Measurements from ENCODE around the gene DHRS2.
"Not testable (repeated sequence)": the region's sequence is repeated elsewhere in the genome, so short reads cannot be mapped to it uniquely, and the experiment has no call there.

DHRS2 gene

GRCh38 chr14:23648764-23649460 lies 12.7 kb downstream of the DHRS2 start:
- DNase-seq (ENCODE audit: low read depth) = no peak

- no peak for DNase-seq (ENCODE audit: low read depth)
Observed at GRCh38 chr14:23650506-23650905, 14.3 kb downstream of the DHRS2 start.

- no peak for DNase-seq (ENCODE audit: low read depth)
Observed at GRCh38 chr14:23653051-23653450, 16.9 kb downstream of the DHRS2 start.

- DNase-seq (ENCODE audit: low read depth) = no peak
Observed at GRCh38 chr14:23654231-23654630, 18.1 kb downstream of the DHRS2 start.

- DNase-seq (ENCODE audit: low read depth) = no peak
Observed at GRCh38 chr14:23657959-23658470, 21.9 kb downstream of the DHRS2 start.

- DNase-seq (ENCODE audit: low read depth) = no peak
Observed at GRCh38 chr14:23660290-23661226, 24.4 kb downstream of the DHRS2 start.

- DNase-seq (ENCODE audit: low read depth) = no peak
Observed at GRCh38 chr14:23661542-23661941, 25.4 kb downstream of the DHRS2 start.

GRCh38 chr14:23663127-23663526 lies 27.0 kb downstream of the DHRS2 start:
- no peak for DNase-seq (ENCODE audit: low read depth)

GRCh38 chr14:23663711-23664110 lies 27.5 kb downstream of the DHRS2 start:
- no peak for DNase-seq (ENCODE audit: low read depth)

- DNase-seq (ENCODE audit: low read depth) = no peak
Observed at GRCh38 chr14:23664207-23664885, 28.2 kb downstream of the DHRS2 start.

GRCh38 chr14:23665302-23666016 lies 29.3 kb downstream of the DHRS2 start:
- DNase-seq (ENCODE audit: low read depth) = no peak

- DNase-seq (ENCODE audit: low read depth) = no peak
Observed at GRCh38 chr14:23667134-23667533, 31.0 kb downstream of the DHRS2 start.

- DNase-seq (ENCODE audit: low read depth) = no peak
Observed at GRCh38 chr14:23669441-23669840, 33.3 kb downstream of the DHRS2 start.

- DNase-seq (ENCODE audit: low read depth) = no peak
Observed at GRCh38 chr14:23670481-23670880, 34.3 kb downstream of the DHRS2 start.

GRCh38 chr14:23672200-23672599 lies 36.0 kb downstream of the DHRS2 start:
- no peak for DNase-seq (ENCODE audit: low read depth)

GRCh38 chr14:23675337-23675736 lies 39.2 kb downstream of the DHRS2 start:
- no peak for DNase-seq (ENCODE audit: low read depth)

- no peak for DNase-seq (ENCODE audit: low read depth)
Observed at GRCh38 chr14:23675906-23676305, 39.7 kb downstream of the DHRS2 start.

- no peak for DNase-seq (ENCODE audit: low read depth)
Observed at GRCh38 chr14:23681337-23681736, 45.2 kb downstream of the DHRS2 start.

GRCh38 chr14:23689709-23690514 lies 53.7 kb downstream of the DHRS2 start:
- not testable (repeated sequence) for DNase-seq (ENCODE audit: low read depth)

- DNase-seq (ENCODE audit: low read depth) = no peak
Observed at GRCh38 chr14:23692416-23692815, 56.3 kb downstream of the DHRS2 start.

- DNase-seq (ENCODE audit: low read depth) = no peak
Observed at GRCh38 chr14:23693252-23693775, 57.1 kb downstream of the DHRS2 start.

All from GM04503 (cell line).